Left lobe of liver (tissue), 2 donors: Measurements from ENCODE around the gene EPO. TPM values are rescaled to one million over a fixed set of nuclear protein-coding genes. Genes with fewer than 3 reads are reported as not detected.

Experiments used
- ATAC-seq: fragments of 200-7000 bp; cut with Tn5 transposase; one replicate; pipeline ENCODE4 v1.9.1; 2020; ENCODE audit warnings: mild to moderate bottlenecking, moderate library complexity
- DNase-seq: peaks from one replicate; pipeline ENCODE4 v3.0.0-alpha.2; 2020; ENCODE audit warnings: low spot score
- total RNA-seq: library from RNA; stranded (reverse); gene quantifications from one replicate; pipeline ENCODE4 v1.2.1, GENCODE V29; 2021
- donor health status: DM: no; HTN: no; CAD: no; lungs with moderate emphysema.
- donor health status: DM: no; HTN: yes; CAD: no.

EPO gene
- total RNA-seq, result 6.4 TPM

DNA sequence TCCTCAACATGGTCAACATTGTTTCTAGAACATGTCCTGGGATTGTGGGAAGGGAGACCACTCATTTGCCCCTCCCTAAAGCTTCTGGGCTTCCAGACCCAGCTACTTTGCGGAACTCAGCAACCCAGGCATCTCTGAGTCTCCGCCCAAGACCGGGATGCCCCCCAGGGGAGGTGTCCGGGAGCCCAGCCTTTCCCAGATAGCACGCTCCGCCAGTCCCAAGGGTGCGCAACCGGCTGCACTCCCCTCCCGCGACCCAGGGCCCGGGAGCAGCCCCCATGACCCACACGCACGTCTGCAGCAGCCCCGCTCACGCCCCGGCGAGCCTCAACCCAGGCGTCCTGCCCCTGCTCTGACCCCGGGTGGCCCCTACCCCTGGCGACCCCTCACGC, at the start of gene EPO:
EPO (plus strand) TSS at position 190 of the 392 bp plus-strand sequence. CDS start 513 bp downstream, outside the sequence.
- DNase-seq (no peak), ATAC-seq (no peak)

DNA sequence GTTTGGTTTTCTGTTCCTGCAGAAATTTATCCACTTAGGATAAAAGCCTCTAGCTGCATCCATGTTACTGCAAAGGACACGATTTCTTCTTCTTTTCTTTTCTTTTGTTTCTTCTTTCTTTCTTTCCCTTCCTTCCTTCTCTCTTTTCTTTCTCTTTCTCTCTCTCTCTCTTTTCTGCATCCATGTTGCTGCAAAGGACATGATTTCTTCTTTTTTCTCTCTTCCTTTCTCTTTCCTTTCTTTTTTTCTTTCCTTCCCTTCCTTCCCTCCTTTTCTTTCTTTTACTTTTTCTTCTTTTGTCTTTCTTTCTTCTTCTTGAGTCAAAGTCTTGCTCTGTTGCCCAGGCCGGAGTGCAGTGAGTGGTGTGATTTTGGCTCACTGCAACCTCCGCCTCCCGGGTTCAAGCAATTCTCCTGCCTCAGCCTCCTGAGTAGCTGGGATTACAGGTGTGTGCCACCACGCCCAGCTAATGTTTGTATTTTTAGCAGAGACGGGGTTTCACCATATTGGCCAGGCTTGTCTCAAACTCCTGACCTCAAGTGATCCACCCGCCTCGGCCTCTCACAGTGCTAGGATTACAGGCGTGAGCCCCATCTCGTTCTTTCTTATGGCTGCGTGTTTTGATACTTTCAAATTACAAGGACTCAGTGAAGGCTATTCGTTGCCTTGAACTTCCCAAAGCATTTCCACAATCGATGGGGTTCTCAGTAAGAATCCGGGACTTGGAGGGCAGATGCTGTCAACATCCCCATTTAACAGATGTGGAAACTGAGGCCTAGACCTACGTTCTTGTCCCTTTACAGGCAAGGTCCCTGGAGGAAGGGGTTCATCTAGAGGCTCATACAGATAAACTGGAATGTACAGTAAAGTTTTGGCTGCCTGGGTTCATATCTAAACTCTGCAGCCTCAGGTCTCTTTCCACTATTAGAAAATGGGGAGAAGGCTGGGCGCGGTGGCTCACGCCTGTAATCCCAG, 48.6 kb upstream of the EPO start:
- ATAC-seq, result no peak
- DNase-seq, result no peak

DNA sequence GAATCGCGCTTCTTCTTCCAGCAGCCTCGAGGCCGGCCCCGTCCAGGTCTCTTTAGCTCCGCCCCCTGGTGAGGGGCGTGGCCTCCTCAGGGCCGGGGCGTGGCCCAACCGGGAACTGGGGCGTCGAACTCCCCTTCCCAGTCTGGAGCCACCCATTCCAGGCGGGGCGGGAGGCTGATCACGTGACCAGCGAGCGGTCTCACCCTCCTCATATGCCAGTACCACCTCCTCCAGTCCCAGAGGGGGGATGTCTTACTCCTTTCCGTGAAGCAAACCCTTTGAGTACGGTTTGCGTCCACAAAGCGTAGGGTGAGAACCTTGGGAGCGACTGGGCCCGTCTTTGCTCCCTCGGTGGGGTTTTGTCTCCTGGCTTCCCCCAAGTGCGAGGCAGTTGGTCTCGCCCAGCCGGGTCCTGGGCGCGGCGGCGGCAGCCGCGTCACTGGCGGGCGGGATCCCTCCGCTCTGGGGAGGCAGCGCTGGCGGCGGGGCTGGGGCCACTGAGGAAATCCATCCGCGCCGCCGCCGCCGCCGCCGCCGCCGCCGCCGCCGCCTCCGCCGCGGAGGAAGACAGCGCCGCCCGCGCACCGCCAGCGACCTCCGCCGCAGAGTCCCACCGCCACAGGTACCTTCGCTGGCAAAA, 46.8 kb upstream of the EPO start, which contains the start of gene GNB2:
GNB2 (plus strand) TSS at position 439 of the 640 bp plus-strand sequence. CDS start 2,526 bp downstream, outside the sequence.
- ATAC-seq, result peak; percentile 79
- DNase-seq, result peak; percentile 100

DNA sequence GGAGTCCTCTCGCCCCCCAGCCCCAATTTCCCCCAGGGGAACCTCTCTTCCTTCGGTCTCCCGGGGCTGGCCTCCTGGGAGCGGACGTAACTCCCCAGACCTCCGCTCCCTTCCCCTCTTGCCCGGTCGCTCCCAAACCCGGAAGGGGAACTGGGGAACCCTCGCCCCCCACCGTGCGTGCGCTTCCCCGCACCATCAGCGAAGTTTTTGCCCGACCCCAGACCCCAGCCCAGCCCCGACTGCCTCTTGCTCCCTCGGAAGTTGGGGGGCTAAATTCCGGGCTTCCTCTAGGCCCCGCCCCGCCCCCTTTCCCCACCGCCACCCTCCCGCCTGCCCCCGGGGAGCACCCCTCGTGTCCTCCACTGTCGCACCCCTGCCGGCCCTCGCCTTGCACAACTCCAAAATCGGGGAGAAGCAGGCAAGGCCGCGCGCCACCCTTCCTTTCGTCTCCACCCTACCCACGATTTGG, 46.3 kb upstream of the EPO start:
- peak; percentile 0 for ATAC-seq
- DNase-seq, result peak; percentile 71

DNA sequence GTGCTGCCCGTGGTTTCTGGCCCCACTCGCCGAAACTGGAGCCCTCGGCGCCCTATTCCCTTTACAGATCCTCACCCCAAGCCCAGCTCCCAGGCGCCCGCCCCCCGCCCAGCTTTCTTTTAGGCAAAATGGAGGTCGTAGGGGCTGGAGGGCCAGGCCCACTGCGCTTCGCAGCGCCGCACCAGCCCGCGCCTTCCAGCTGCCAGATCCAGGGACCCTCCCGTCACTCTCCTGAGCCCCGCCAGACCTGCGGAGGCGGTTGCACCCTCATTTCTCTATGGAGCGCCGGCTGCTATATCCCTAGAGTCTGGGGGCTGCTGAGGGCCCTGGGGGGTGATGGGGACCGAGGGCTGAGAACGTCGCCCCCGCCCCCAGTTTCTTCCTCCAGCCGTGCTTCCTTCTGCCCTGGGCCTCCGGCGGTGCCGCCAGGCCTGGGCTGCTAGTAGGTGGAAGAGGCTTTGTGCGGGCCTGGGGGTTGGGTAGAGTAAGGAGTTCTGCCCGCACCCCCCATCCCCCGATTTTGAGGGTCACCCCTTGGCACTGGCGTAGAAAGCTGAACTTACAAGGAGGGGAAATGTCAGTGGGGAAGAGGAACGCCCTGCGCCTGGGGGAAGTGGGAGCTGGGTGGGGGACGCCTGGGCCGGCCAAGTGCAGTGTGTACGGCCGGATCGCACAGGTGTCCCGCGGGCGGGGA, 45.7 kb upstream of the EPO start:
- ATAC-seq (peak; percentile 1), DNase-seq (no peak)

DNA sequence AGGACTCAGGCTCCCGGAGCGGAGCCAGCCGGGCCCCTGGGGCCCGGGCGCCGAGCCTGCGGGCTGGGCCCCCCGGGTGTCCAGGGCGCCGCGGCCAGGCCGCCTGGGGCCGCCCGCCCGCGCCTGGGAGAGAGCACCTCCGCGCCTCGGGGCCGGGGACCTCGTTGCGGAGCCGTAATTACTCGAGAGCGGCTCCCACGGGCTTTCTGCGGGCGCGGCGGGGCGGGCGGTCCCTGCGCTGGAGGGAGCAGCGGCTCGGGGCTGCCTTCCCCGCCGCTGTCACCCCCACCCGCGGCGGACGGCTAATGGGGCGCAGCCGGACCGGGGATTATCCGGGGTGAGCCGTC, 45.2 kb upstream of the EPO start:
- DNase-seq, result no peak
- peak; percentile 1 for ATAC-seq

DNA sequence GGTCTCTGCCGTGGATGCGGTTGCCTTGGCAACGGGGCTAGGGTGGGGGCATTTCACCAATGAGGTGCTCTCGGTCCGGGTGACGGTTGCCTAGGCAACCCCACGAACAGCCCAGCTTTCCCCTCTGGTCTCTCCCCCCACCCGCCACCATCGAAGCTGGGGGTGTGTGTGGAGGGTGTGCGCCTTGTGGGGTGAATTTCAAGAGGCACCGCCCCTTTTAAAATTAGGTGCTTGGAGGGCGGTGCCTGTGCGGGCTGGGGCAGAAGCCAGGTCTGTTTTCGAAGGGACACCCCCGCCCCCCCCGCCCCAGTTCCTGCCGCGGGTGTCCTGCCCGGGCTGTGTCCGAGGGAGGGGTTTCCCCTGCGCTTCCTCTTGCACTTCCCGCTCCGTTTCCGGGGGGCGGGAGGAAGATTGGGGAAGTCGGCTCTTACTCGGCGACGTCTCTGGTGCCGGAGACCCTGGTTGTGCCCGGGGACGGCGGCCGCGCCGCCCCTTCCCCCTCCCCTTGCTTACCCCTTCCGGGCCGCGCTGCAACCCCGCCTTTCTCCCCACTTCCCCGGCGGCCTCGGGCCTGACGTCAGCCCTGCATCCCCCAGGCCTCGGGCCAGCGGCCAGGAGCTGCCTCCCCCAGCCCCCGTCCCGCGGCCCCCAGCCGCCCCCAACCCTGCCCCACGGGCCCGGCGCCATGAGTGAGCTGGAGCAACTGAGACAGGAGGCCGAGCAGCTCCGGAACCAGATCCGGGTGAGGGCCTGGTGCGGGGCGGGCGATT, 44.5 kb upstream of the EPO start:
- ATAC-seq (peak; percentile 43), DNase-seq (peak; percentile 84)

DNA sequence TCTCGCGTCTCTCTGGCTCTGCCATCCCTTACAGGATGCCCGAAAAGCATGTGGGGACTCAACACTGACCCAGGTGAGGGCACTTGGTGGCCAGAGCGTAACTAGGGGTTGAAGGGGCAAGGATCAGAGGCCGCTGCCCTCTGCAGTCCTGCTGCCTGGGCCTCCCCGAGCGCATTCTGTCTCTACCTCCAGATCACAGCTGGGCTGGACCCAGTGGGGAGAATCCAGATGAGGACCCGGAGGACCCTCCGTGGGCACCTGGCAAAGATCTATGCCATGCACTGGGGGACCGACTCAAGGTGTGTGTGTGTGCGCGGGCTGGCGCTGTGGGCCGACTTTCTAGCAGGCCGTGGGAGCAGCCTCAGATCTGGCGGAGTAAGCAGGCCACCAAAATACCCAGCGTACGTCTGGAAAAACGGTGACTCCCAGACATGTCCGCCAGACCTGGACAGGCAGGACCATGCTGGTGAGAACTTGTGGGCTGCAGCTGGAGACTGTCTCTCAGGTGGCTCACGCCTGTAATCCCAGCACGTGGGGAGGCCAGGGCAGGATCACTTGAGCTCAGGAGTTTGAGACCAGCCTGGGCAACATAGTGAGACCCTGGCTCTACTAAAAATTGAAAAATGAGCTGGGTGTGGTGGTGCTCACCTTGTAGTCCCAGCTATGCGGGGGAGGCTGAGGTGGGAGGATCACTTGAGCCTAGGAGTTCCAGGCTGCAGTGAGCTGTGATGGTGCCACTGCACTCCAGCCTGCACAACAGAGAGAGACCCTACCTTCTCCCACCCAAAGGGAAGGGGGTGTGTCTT, 43.6 kb upstream of the EPO start:
- DNase-seq, result no peak

DNA sequence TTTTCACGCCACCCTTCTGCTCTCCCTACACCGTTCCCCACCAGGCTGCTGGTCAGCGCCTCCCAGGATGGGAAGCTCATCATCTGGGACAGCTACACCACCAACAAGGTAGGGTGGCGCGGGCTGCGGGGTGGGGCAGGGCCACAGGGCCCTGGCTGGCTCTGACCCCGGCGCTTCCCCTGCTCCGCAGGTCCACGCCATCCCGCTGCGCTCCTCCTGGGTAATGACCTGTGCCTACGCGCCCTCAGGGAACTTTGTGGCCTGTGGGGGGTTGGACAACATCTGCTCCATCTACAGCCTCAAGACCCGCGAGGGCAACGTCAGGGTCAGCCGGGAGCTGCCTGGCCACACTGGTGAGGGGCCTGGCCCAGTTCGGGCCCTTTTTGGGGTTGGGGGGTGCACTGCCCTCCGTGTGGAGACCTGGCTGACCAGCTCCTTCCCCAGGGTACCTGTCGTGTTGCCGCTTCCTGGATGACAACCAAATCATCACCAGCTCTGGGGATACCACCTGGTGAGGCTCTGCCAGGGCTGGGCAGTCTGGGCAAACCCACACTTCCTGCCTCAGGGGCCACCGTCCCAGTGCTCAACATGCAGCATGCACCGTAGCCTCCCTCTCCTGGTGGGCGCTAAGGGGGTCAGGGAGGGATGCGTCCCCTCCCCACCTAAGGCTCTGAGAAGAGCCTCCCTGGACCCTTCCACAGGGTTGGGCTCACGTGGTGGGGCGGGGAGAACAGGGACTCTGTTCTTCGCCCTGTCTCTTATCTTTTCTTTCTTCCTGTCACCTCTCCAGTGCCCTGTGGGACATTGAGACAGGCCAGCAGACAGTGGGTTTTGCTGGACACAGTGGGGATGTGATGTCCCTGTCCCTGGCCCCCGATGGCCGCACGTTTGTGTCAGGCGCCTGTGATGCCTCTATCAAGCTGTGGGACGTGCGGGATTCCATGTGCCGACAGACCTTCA, 42.7 kb upstream of the EPO start:
- peak; percentile 48 for DNase-seq
- ATAC-seq, result no peak

More for the DNA sequence above, 43.6 kb upstream of the EPO start:
- ATAC-seq, result peak; percentile 34

DNA sequence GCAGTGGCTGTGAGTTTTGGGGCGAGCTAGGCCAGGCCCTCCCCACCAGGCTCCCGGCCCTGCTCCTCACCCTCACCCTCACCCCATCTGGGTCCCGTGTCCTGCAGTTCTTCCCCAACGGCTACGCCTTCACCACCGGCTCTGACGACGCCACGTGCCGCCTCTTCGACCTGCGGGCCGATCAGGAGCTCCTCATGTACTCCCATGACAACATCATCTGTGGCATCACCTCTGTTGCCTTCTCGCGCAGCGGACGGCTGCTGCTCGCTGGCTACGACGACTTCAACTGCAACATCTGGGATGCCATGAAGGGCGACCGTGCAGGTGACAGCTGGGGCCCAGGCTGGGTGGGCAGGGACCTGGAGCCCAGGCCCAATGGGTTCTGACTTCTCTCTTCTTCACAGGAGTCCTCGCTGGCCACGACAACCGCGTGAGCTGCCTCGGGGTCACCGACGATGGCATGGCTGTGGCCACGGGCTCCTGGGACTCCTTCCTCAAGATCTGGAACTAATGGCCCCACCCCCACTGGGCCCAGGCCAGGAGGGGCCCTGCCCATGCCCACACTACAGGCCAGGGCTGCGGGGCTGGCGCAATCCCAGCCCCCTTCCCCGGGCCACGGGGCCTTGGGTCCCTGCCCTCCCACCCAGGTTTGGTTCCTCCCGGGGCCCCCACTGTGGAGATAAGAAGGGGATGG, 41.8 kb upstream of the EPO start:
- DNase-seq (peak; percentile 47), ATAC-seq (no peak)

DNA sequence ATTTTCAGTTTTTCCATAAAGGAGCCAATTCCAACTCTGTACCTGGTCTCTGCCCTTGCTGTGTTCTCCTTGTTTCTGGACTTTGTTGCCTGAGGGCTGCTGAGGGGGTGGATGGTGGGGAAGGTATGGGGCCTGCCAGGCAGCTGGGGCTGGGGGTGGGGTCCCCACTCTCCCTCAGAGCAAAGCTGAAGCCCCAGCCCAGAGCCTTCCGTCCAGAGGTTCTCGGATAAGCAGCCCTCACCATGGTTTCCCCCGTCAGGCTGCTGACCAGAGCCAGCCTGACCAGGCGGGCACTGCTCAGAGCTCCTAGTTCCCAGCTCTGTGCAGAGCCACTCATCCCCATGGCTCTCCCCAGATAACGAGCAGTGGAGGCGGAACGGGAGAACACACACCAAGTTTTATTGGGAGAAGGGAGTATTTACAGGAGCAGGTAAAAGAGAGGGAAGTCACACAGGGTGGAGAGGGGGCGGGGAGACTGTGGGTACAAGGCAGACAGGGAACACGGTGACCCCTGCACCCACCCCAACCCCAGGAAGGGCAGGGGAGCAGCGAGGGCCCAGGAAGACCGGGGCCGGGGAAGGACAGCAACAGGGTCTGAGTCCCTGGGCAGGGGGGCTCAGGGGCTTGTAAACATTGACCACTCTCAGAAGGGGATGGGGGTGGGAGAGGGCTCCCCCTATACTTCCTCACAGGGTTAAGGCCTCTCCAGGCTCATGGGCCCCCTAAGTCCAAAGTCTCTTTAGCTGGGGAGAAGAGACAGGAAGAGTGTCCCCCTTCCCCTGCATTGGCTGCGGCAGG, 40.9 kb upstream of the EPO start:
- DNase-seq, result no peak
- ATAC-seq, result no peak

DNA sequence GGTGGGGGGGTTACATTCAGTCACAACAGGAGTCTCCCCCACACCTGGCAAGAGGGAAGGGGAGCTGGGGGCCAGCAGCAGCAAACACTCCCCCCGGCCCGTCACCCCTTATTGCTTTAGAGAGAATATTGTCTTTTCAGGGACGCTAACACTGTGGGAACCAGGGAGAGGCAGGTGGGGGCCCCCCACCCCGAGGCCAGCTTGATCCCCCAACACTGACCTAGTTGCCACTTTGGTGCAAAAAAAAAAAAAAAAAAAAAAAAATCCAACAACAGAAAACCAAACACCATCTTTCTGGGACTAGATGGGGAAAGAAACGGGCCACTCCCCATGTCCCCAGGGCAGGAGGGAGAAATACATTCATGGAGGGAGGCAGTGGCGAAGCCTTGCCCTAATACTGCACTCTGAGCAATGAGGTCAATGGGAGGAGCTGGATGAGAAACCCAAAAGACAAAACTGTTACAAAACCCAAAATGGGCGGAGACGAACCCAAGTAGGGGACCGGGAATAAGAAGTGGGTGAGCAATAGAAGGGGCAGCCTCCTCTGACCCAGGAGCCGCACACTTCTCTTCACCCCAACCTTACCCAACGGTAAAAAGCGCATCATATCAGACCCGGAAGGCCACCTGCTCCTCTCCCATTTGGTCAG, 40.2 kb upstream of the EPO start:
- ATAC-seq (peak; percentile 2), DNase-seq (no peak)

DNA sequence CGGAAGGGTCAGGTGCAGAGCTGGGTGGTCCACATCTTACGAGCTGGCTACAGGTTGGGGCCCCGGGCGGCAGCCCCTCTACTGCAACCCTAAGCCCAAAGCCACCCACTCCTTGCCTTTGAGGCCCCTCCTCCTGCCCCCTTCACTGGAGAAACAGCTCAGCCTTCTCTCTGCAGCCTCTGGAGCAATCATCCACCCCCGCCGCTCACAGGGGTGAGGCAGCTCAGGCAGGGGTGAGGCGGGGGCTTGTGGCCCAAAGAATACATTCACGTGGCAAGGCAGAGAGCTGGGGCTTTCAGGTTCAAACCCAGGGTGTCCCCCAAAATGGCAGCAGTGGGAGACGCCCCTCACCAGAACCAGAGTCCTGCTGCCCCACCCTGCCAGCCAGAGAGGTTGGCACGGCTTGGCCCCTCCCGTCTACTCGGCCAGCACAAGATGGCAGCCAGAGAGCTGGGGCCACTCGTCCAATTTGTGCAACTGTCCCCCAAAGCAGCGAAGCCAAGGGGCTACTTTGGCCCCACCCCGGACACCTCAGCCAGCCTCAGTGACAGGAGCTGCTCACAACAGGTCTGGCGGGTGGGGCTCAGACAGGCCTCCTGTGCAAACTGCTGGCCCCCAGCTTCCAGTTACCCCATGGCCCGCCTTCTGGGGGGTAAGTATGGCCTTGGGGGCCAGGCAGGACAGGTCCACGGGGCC, 39.5 kb upstream of the EPO start:
- no peak for ATAC-seq
- no peak for DNase-seq

DNA sequence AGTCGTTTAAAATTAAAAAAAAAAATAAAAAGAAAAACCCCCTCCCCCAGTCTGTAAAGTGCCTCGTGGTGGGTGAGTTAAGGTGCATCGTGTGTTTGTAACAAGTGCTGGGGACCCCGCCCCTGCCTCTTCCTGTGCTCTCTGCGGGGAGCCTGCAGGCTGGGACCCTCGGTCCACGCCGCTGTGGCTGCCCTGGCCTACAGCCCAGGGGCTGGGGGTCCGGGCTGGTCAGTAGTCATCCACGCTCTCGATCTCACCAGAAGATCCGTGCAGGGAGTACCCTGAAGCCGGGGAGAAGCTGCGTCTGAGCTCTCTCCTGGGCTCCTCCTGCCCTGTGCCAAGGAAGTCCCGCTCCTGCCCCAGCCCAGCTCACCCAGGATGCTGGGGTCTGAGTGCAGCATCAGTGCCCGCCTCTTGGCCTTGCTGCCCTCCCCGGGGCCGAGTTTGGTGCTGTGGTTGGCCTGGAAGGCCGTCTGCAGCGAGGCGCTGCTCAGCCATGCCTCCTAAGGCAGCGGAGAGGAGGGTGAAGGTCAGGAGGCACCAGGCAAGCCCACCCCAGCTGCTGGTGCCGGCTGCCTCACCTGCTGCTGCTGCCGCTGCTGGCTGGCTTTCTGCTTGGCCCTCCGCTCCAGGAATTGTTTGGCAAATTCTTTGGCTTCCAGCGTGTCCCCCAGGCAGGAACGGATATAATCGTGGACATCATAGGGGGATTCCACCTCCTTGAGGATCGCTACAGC, 38.6 kb upstream of the EPO start:
- no peak for DNase-seq
- ATAC-seq, result no peak

DNA sequence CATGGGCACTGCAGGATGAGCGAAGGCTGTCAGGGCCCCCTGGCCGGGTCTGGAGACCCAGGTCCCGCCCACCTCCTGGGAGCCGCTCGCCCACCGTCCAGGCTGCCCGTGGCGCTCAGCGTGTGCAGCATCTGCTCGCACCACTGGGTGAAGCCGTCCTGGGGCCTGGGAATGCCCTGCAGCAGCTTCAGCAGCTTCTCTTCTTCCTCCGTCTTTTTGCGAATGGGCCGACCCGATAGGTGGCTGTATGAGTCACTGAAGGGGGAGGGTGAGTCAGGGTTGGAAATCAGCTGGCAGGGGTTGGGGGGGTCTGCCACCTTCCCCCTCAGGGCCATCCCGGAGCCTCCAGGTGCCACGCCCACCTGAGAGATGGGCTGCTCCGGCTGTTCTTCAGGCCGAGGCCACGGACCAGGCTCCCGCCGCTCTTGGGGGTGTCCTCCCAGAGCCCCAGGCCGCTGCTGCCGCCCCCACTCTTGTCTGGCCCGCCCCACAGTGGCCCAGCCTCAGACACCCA, 38.0 kb upstream of the EPO start:
- ATAC-seq (no peak), DNase-seq (no peak)
